Measurements from ENCODE around the gene SPINK2.

Gene SPINK2

GRCh38 chr4:56856656-56857055 lies 35.2 kb upstream of the SPINK2 start:
- Histone ChIP-seq H3K4me1 (peaks cover 24 to 46% (median 34%) of the 10 kb centered on the region in 10 experiments), H3K9me3 (replicated peaks in 1 of 11) (no peaks in the 10 kb centered on the region), H3K4me2 (peak overlapping the region in 7 of 11 experiments; percentile 46 to 70 (median 57); a peak in 7 of 22 replicates), H4K20me1 (no peaks in the 10 kb centered on the region), H3K27me3 (no peaks in the 10 kb centered on the region), H3K4me3 (no peak overlapping the region), H3K9ac (peak overlapping the region in 5 of 11 experiments; percentile 15 to 58 (median 44); a peak in 4 of 22 replicates), H3K36me3 (no peaks in the 10 kb centered on the region), H3K27ac (peak overlapping the region in 9 of 11 experiments; percentile 42 to 82 (median 79); a peak in 18 of 22 replicates)
- no peak for TF ChIP-seq Cebpa-rat (IDR thresholded peaks at IDR 0.05)

DNA sequence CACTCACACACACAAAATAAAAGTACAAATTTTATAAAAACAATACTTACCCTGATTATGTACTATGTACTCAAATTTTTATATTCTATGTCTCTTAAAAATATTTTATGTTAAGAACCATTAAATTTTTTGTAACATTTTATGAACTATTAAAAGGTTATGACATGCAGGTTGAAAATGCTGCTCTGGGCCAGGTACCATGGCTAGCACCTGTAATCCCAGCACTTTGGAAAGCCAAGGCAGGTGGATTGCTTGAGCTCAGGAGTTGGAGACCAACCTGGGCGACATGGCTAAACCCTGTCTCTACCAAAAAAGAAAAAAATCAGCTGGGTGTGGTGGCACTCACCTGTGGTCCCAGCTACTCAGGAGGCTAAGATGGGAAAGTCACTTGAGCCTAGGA lies 29.4 kb upstream of the SPINK2 start:
- H4K20me1 ChIP-seq, result no peaks in the 10 kb centered on the region
- no peak overlapping the region for H3K4me3 ChIP-seq
- no peaks in the 10 kb centered on the region for H3K36me3 ChIP-seq
- TF ChIP-seq Cebpa-rat (IDR thresholded peaks at IDR 0.05), result no peak
- no peak overlapping the region for H3K27ac ChIP-seq
- no peaks in the 10 kb centered on the region for H3K27me3 ChIP-seq
- no peak overlapping the region for H3K9ac ChIP-seq
- no peaks in the 10 kb centered on the region; a peak in 1 of 22 replicates for H3K9me3 ChIP-seq (replicated peaks in 1 of 11)
- no peak overlapping the region for H3K4me2 ChIP-seq
- peaks cover 0 to 4% (median 0%) of the 10 kb centered on the region in 10 experiments; a peak in 2 of 20 replicates for H3K4me1 ChIP-seq

DNA sequence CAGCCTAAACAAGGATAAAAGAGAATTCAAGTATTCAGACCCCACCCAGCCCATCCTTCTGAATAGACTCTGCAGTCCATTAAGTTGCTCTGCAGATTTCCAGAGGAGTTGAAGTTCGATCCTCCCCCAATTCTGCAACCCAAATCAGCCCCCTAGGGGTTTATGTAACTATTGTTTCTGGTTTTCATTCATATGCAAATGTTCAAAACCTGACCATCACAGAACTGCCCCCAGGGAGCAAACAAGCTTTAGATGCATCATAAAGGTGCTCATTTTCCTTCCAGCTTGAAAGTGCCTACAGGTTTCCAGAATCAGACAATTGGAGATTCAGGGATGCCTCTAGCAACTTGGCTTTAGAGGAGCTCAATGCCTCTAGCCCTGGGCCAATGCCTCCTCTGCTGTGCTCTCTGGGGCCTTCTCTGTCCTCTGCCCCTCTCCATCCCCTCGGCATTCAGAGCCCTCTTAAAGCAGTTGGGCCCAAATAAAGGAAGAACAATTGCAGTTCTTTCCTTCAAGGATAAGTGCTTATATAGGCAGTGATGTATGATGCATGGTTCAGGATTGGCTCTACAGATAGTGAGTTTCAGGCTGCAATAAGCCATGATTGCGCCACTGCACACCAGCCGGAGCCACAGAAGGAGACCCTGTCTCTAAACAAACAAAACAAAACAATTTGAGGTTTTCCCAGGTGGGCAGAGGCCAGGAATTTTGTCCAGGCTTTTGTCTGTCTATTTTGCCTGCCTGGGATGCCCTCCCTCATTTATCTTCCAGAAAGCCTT lies 23.5 kb upstream of the SPINK2 start:
- H3K9me3 ChIP-seq (replicated peaks in 1 of 11), result no peaks in the 10 kb centered on the region; a peak in 1 of 22 replicates
- H3K4me1 ChIP-seq, result peaks cover 0 to 18% (median 10%) of the 10 kb centered on the region in 10 experiments; a peak in 11 of 20 replicates
- no peaks in the 10 kb centered on the region for H4K20me1 ChIP-seq
- no peaks in the 10 kb centered on the region for H3K36me3 ChIP-seq
- H3K27ac ChIP-seq, result no peak overlapping the region
- H3K4me3 ChIP-seq, result no peak overlapping the region
- no peak overlapping the region for H3K4me2 ChIP-seq
- no peak for TF ChIP-seq Cebpa-rat (IDR thresholded peaks at IDR 0.05)
- H3K27me3 ChIP-seq, result no peaks in the 10 kb centered on the region
- H3K9ac ChIP-seq, result no peak overlapping the region

- H3K4me1 ChIP-seq, result peaks cover 0 to 21% (median 11%) of the 10 kb centered on the region in 10 experiments; a peak in 11 of 20 replicates
- no peaks in the 10 kb centered on the region for H3K27me3 ChIP-seq
- H3K9ac ChIP-seq, result no peak overlapping the region
- no peak overlapping the region for H3K4me3 ChIP-seq
- H3K27ac ChIP-seq, result no peak overlapping the region
- no peak for TF ChIP-seq Cebpa-rat (IDR thresholded peaks at IDR 0.05)
- no peak overlapping the region for H3K4me2 ChIP-seq
- H3K36me3 ChIP-seq, result no peaks in the 10 kb centered on the region
- H4K20me1 ChIP-seq, result no peaks in the 10 kb centered on the region
- no peaks in the 10 kb centered on the region; a peak in 1 of 22 replicates for H3K9me3 ChIP-seq (replicated peaks in 1 of 11)
Observed at GRCh38 chr4:56843421-56843899, 22.0 kb upstream of the SPINK2 start.

DNA sequence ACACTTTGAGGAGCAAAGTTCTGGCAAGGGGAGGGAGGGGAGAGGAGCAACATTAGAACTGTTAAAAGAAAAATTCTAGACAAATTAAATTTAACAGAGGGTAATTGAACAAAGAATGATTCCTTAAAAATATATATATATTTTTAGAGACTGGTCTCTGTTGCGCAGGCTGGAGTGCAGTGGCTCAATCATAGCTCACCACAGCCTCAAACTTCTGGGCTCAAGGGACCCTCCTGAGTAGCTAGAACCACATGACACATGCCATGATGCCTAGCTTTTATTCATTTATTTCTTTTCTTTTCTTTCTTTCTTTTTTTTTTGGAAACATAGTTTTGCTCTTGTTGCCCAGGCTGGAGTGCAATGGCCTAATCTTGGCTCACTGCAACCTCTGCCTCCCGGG lies 19.1 kb upstream of the SPINK2 start:
- Histone ChIP-seq H3K27me3 (no peaks in the 10 kb centered on the region), H3K9ac (0 out of 22 replicates have a peak overlapping the region, but pooled peaks of 1 of the 11 experiments have one; percentile 18), H3K27ac (peak overlapping the region in 6 of 11 experiments; percentile 23 to 64 (median 52); a peak in 9 of 22 replicates), H3K4me2 (peak overlapping the region in 9 of 11 experiments; percentile 21 to 49 (median 35); a peak in 17 of 22 replicates), H3K36me3 (no peaks in the 10 kb centered on the region), H3K9me3 (replicated peaks in 1 of 11) (no peaks in the 10 kb centered on the region), H4K20me1 (no peaks in the 10 kb centered on the region), H3K4me1 (peaks cover 0 to 21% (median 11%) of the 10 kb centered on the region in 10 experiments; a peak in 11 of 20 replicates), H3K4me3 (no peak overlapping the region)
- peak in 5 of 11 experiments; percentile 29 to 57 (median 42); a peak in 4 of 22 replicates for TF ChIP-seq Cebpa-rat (IDR thresholded peaks at IDR 0.05)

GRCh38 chr4:56828784-56829535 lies 7.5 kb upstream of the SPINK2 start:
- Histone ChIP-seq H3K4me3 (no peak overlapping the region), H4K20me1 (no peaks in the 10 kb centered on the region), H3K36me3 (no peaks in the 10 kb centered on the region), H3K9me3 (replicated peaks in 1 of 11) (peaks cover 10 to 23% (median 14%) of the 10 kb centered on the region in 11 experiments), H3K27me3 (no peaks in the 10 kb centered on the region), H3K4me2 (no peak overlapping the region), H3K4me1 (peaks cover 0 to 23% (median 5%) of the 10 kb centered on the region in 10 experiments; a peak in 9 of 20 replicates), H3K9ac (no peak overlapping the region), H3K27ac (no peak overlapping the region)
- TF ChIP-seq Cebpa-rat (IDR thresholded peaks at IDR 0.05), result no peak

DNA sequence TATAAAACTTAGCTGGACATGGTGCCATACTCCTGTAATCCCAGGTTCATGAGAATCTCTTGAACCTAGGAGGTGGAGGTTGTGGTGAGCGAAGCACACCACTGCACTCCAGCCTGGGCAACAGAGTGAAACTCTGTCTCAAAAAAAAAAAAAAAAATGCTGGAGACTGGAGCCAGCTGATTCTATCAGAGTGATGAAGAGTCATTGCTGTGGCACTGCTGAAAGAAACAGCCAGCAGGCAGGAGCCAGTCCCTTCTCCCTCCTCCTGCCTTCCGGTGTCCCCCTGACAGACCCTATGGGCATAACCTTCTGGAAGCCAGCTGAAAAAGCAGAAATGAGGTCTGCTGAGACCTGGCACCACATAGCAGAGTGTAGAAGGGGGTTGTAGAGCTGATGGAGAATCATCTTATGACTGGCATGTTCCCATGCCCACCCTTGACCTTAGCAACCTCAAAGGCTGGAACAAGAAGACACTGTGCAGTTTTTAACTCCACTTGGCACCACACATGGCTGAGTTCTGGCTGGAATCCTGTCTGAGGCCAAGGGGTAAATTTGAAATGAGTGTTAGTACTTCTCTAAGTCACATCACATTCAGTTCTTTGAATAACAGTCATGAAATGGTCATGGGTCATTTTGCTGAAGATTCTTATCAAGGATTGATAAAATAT lies 2.6 kb upstream of the SPINK2 start:
- H4K20me1 ChIP-seq, result no peaks in the 10 kb centered on the region
- H3K9me3 ChIP-seq (replicated peaks in 1 of 11), result peaks cover 10 to 23% (median 14%) of the 10 kb centered on the region in 11 experiments
- H3K4me3 ChIP-seq, result no peak overlapping the region
- peaks cover 0 to 7% (median 5%) of the 10 kb centered on the region in 10 experiments; a peak in 15 of 20 replicates for H3K4me1 ChIP-seq
- TF ChIP-seq Cebpa-rat (IDR thresholded peaks at IDR 0.05), result no peak
- H3K36me3 ChIP-seq, result no peaks in the 10 kb centered on the region
- no peak overlapping the region for H3K27ac ChIP-seq
- H3K9ac ChIP-seq, result no peak overlapping the region
- H3K27me3 ChIP-seq, result peaks cover 28 to 45% (median 34%) of the 10 kb centered on the region in 11 experiments
- no peak overlapping the region for H3K4me2 ChIP-seq

DNA sequence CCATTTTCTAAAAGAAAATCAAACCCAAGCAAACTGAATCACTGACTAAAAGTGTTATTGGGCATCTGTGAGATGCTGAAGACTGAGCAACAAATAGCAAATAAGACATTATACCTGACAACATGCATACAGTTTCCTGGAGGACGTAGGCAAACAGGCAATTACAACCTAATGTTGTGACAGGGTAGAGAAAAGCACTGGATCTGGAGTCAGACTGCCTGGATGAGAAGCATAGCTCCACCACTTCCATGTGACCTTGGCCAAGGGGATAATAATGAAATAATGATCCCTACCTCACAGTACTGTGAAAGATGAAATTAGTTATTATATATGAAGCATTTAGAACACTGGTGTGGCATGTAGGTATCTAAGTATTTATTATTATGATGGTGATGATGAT lies 2.7 kb downstream of the SPINK2 start:
- Histone ChIP-seq H3K4me3 (no peak overlapping the region), H3K9ac (no peak overlapping the region), H3K4me1 (peaks cover 6 to 22% (median 15%) of the 10 kb centered on the region in 10 experiments; a peak in 19 of 20 replicates), H3K4me2 (peak overlapping the region in 1 of 11 experiments; percentile 52; a peak in 1 of 22 replicates), H3K27ac (no peak overlapping the region), H4K20me1 (no peaks in the 10 kb centered on the region), H3K36me3 (no peaks in the 10 kb centered on the region), H3K27me3 (peaks cover 28 to 44% (median 34%) of the 10 kb centered on the region in 11 experiments), H3K9me3 (replicated peaks in 1 of 11) (no peaks in the 10 kb centered on the region)
- TF ChIP-seq Cebpa-rat (IDR thresholded peaks at IDR 0.05), result no peak
